K562 (cell line): Measurements from ENCODE around the gene SV2C. TPM values are rescaled to one million over a fixed set of nuclear protein-coding genes. Genes with fewer than 3 reads are reported as not detected.

Experiments used
- DNMT1 ChIP-seq: fragments of 450-650 bp; IDR thresholded peaks from 2 replicates; pipeline ENCODE4 v1.6.1; 2016; ENCODE audit warnings: antibody characterized with exemption, mild to moderate bottlenecking
- EP300 ChIP-seq: IDR thresholded peaks from 2 replicates; pipeline ENCODE4 v1.6.1; 2012; ENCODE audit warnings: low read length, improper control_type of control experiment
- EP400 ChIP-seq: fragments of 450-650 bp; IDR thresholded peaks from 2 replicates; pipeline ENCODE4 v1.6.1; 2017; ENCODE audit warnings: antibody characterized with exemption, mild to moderate bottlenecking, moderate library complexity
- HDAC2 ChIP-seq: fragments of 450-650 bp; IDR thresholded peaks from 2 replicates; pipeline ENCODE4 v1.6.1; 2016; ENCODE audit warnings: mild to moderate bottlenecking
- HMBOX1 ChIP-seq: sonication (generic); IDR thresholded peaks from 2 replicates; pipeline ENCODE4 v1.6.1; 2016
- HMG20B ChIP-seq: fragments of 250-450 bp; sonication (Bioruptor Pico); IDR thresholded peaks from 2 replicates; pipeline ENCODE4 v1.5.0; 2021; ENCODE audit warnings: mild to moderate bottlenecking
- NKRF ChIP-seq: fragments of 450-650 bp; IDR thresholded peaks from 2 replicates; pipeline ENCODE4 v1.6.1; 2016; ENCODE audit warnings: borderline replicate concordance
- PRMT5 ChIP-seq: sonication (generic); formaldehyde crosslinking; IDR thresholded peaks from 2 replicates; pipeline ENCODE4 v1.5.0; 2020; ENCODE audit warnings: missing genetic modification reagents
- SMAD2 ChIP-seq: fragments of 150-350 bp; IDR thresholded peaks from 2 replicates; pipeline ENCODE4 v1.6.1; 2014; ENCODE audit warnings: low read depth, mild to moderate bottlenecking, low read length
- THAP12 ChIP-seq: fragments of 250-450 bp; sonication (Bioruptor Pico); IDR thresholded peaks from 2 replicates; pipeline ENCODE4 v1.9.0; 2021; ENCODE audit warnings: mild to moderate bottlenecking, inconsistent platforms
- TRIM24 ChIP-seq, 2 experiments: fragments of 450-650 bp; IDR thresholded peaks; 2 replicates each; pipeline ENCODE4 v1.6.1; 2016
- TSHZ1 ChIP-seq: fragments of 250-450 bp; sonication (Bioruptor Pico); IDR thresholded peaks from 2 replicates; pipeline ENCODE4 v1.4.0; 2020; ENCODE audit warnings: mild to moderate bottlenecking, moderate library complexity
- USF1 ChIP-seq: sonication (generic); formaldehyde crosslinking; IDR thresholded peaks from 2 replicates; pipeline ENCODE4 v1.9.0; 2022; ENCODE audit warnings: mild to moderate bottlenecking, missing genetic modification reagents
- VEZF1 ChIP-seq: fragments of 200-800 bp; sonication (Bioruptor generic); IDR thresholded peaks from 2 replicates; pipeline ENCODE4 v1.6.1; 2017; ENCODE audit warnings: missing genetic modification characterization, missing compliant biosample characterization
- ZNF347 ChIP-seq: fragments of 450-650 bp; formaldehyde crosslinking; IDR thresholded peaks from 2 replicates; pipeline ENCODE4 v1.4.0; 2020; ENCODE audit warnings: low read depth, mild to moderate bottlenecking, moderate library complexity
- ZNF511 ChIP-seq: sonication (generic); formaldehyde crosslinking; IDR thresholded peaks from 2 replicates; pipeline ENCODE4 v1.8.0; 2022; ENCODE audit warnings: mild to moderate bottlenecking, missing genetic modification reagents
- ZNF76 ChIP-seq: fragments of 250-450 bp; sonication (Bioruptor Pico); IDR thresholded peaks from 2 replicates; pipeline ENCODE4 v1.4.0; 2020; ENCODE audit warnings: mild to moderate bottlenecking, moderate library complexity, borderline replicate concordance
- polyA plus RNA-seq, 8 experiments: library from polyadenylated mRNA; depleted of rRNA in 4 of 8; stranded (reverse) in 5 of 8; unstranded in 3 of 8; fragments of >200 nt; fragmentation: Nextera tagmentation in 2 of 8; fragmentation: Illumina TruSeq in 1 of 8; extraction: Ambion mirVana in 2 of 8; extraction: Trizol in 1 of 8; gene quantifications; 2 replicates each; pipeline versions ENCODE4 v1.2.1 to v1.2.3, GENCODE V29; 2011 to 2014; ENCODE audit warnings: inconsistent platforms in 1 of 8, missing spikeins in 1 of 8
- total RNA-seq, 7 experiments: library from RNA; depleted of rRNA in 6 of 7; stranded (reverse); fragments of >200 nt in 6 of 7; fragmentation: Illumina TruSeq in 2 of 7; extraction: Trizol in 2 of 7; gene quantifications; 2 replicates each; pipeline versions ENCODE4 v1.2.1 to v1.2.3, GENCODE V29; 2011 to 2021; ENCODE audit warnings: low replicate concordance in 1 of 7

Gene SV2C
- total and polyA plus RNA-seq, 9 of the 15 experiments (the other 6 are each of a cell fraction or from before 2014, with no cell fraction given) = 0.05 TPM; not detected in 8

GRCh38 chr5:76104027-76104426 lies 20.8 kb downstream of the SV2C start (continued):
- TF ChIP-seq VEZF1 (CRISPR knock-in tag) (peak; percentile 16; the same call in 1 of the 2 replicates), HMG20B (no peak), TRIM24 (IDR thresholded peaks at IDR 0.05) (no peak), EP400 (no peak), ZNF511 (CRISPR knock-in tag) (0 out of 2 replicates have a peak, but pooled peaks have one; percentile 33), THAP12 (CRISPR knock-in tag) (no peak), PRMT5 (CRISPR knock-in tag) (no peak), ZNF76 (CRISPR knock-in tag) (no peak), HMBOX1 (no peak), ZNF347 (CRISPR knock-in tag) (no peak), SMAD2 (no peak), USF1 (no peak), DNMT1 (no peak), TSHZ1 (no peak), NKRF (no peak), HDAC2 (peak; percentile 54; the same call in 1 of the 2 replicates), EP300 (no peak)
